CD4-positive, alpha-beta T cell (primary cell): ENCODE results near the gene MT1M. TPM values are rescaled to one million over a fixed set of nuclear protein-coding genes. Genes with fewer than 3 reads are reported as not detected.
A peak's percentile ranks its signal among the peaks of the same experiment; 100 is the strongest.

Experiments used
- ATAC-seq: fragments of 200-7000 bp; cut with Tn5 transposase; one replicate; pipeline ENCODE4 v1.10.0; 2022; ENCODE audit warnings: mild to moderate bottlenecking; ENCODE audit not compliant: poor library complexity
- CTCF ChIA-PET: fragments of 350-600 bp; sonication (Branson Sonifier 250); formaldehyde crosslinking; loops from one replicate; lab custom pipeline; 2021; ENCODE audit warnings: antibody characterized with exemption, inconsistent platforms; lab: Charles Lee
- POLR2A ChIA-PET: fragments of 350-600 bp; sonication (Branson Sonifier 250); formaldehyde crosslinking; loops from one replicate; lab custom pipeline; 2021; ENCODE audit warnings: antibody characterized with exemption, inconsistent platforms; lab: Charles Lee
- DNase-seq, 14 experiments: peaks; one replicate each; pipeline ENCODE4 v3.0.0-alpha.2; 2013 to 2020; ENCODE audit warnings: mixed read lengths in 2 of 14
- H3K27ac ChIP-seq, 2 donors: one replicate each; pipeline versions ENCODE4 v1.5.1 to v1.7.0; 2013; ENCODE audit warnings: low read length in 2 of 2, low read depth in 1 of 2, mild to moderate bottlenecking in 1 of 2
- H3K27me3 ChIP-seq, 2 experiments: 1 replicate in 1 of 2; 2 replicates in 1 of 2; pipeline versions ENCODE4 v1.6.1 to v1.7.0; 2013; ENCODE audit warnings: low read length in 2 of 2, control low read depth in 1 of 2, mild to moderate bottlenecking in 1 of 2, moderate library complexity in 1 of 2; ENCODE audit not compliant: insufficient read depth in 2 of 2, control insufficient read depth in 1 of 2
- H3K36me3 ChIP-seq: one replicate; pipeline ENCODE4 v1.6.1; 2013; ENCODE audit warnings: low read length, control low read depth; ENCODE audit not compliant: insufficient read depth
- H3K4me1 ChIP-seq: one replicate; pipeline ENCODE4 v1.6.1; 2013; ENCODE audit warnings: low read length, control low read depth; ENCODE audit not compliant: insufficient read depth
- H3K4me3 ChIP-seq: one replicate; pipeline ENCODE4 v1.5.1; 2013; ENCODE audit warnings: mild to moderate bottlenecking, low read length, moderate library complexity
- H3K9me3 ChIP-seq, 2 experiments: 1 replicate in 1 of 2; 2 replicates in 1 of 2; pipeline versions ENCODE4 v1.6.1 to v1.7.0; 2013; ENCODE audit warnings: low read length in 2 of 2, mild to moderate bottlenecking in 2 of 2, control low read depth in 1 of 2, moderate library complexity in 1 of 2; ENCODE audit not compliant: control insufficient read depth in 1 of 2, insufficient read depth in 1 of 2
- H3K27ac Mint-ChIP-seq: one replicate; pipeline ENCODE4 v1.8.0; 2020; ENCODE audit warnings: mixed read lengths
- H3K27me3 Mint-ChIP-seq: one replicate; pipeline ENCODE4 v1.8.0; 2021; ENCODE audit warnings: mixed read lengths
- H3K36me3 Mint-ChIP-seq: one replicate; pipeline ENCODE4 v1.8.0; 2021; ENCODE audit warnings: low read depth, mixed read lengths
- H3K4me1 Mint-ChIP-seq: one replicate; pipeline ENCODE4 v1.8.0; 2021; ENCODE audit warnings: low read depth, mixed read lengths
- H3K4me3 Mint-ChIP-seq: one replicate; pipeline ENCODE4 v1.8.0; 2020; ENCODE audit warnings: mild to moderate bottlenecking, mixed read lengths
- H3K9me3 Mint-ChIP-seq: one replicate; pipeline ENCODE4 v1.8.0; 2020; ENCODE audit warnings: mixed read lengths
- intact Hi-C, 2 experiments: fragments of 100-400 bp; cut with DNase I in 1 of 2; cut with micrococcal nuclease in 1 of 2; formaldehyde crosslinking; loops; one replicate each; pipeline versions ENCODE4 v1.15.1 to v1.9.0; 2023 to 2025; cut with DNase I, micrococcal nuclease
- total RNA-seq, 174 experiments: library from RNA in 2 of 174; stranded (reverse) in 2 of 174; gene quantifications; one replicate each; pipeline ENCODE4 v1.2.3 and lab custom pipeline; 2021 to 2026
- TF ChIP-seq, protein P1 (sequence below): fragments of 200-600 bp; IDR thresholded peaks from one replicate; pipeline ENCODE4 v1.8.0; 2022; ENCODE audit warnings: antibody characterized with exemption, mild to moderate bottlenecking

MT1M gene
- total RNA-seq, 2 experiments from 2014 or later = not detected

DNA sequence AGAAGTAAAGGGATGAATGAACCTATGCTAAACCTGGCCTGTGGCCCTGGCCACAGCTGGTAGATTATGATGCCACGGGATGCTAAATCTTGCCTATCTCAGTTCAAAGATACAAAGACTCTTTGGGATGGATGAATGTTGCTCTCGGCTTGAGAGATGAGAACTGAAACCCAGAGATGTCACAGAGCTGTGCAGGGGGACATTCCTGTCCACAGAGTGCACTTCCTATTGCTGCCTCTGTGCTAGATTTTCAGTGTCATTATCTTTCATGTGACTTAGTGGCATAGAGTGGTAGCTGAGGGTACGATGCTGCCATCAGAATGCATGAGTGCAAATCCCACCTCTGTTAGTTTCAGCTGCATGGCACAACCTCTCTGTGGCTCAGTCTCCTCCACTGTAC is 2.3 kb upstream of the MT1M start:
- H3K27me3 ChIP-seq = peaks cover 38 to 52% of the 10 kb centered on the region in 2 experiments
- H3K4me3 ChIP-seq = no peak overlapping the region
- ChIA-PET POLR2A (interaction anchor here (0.9 kb wide), 1 partner anchor 53 kb away, joined by 3 read pairs; the partner anchor contains the start of gene MT1X), CTCF (interaction anchor here (1.0 kb wide), 1 partner anchor 13 kb away, joined by 4 read pairs; no protein-coding TSS in a partner anchor)
- no peak overlapping the region for H3K4me3 Mint-ChIP-seq
- TF ChIP-seq, protein P1, sequence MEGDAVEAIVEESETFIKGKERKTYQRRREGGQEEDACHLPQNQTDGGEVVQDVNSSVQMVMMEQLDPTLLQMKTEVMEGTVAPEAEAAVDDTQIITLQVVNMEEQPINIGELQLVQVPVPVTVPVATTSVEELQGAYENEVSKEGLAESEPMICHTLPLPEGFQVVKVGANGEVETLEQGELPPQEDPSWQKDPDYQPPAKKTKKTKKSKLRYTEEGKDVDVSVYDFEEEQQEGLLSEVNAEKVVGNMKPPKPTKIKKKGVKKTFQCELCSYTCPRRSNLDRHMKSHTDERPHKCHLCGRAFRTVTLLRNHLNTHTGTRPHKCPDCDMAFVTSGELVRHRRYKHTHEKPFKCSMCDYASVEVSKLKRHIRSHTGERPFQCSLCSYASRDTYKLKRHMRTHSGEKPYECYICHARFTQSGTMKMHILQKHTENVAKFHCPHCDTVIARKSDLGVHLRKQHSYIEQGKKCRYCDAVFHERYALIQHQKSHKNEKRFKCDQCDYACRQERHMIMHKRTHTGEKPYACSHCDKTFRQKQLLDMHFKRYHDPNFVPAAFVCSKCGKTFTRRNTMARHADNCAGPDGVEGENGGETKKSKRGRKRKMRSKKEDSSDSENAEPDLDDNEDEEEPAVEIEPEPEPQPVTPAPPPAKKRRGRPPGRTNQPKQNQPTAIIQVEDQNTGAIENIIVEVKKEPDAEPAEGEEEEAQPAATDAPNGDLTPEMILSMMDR = no peak
- H3K4me1 ChIP-seq = peaks cover 39% of the 10 kb centered on the region
- intact Hi-C loops = no loop called here
- ATAC-seq (no peak), DNase-seq (no peak)
- H3K9me3 Mint-ChIP-seq = no peaks in the 10 kb centered on the region
- H3K27ac ChIP-seq = no peak overlapping the region
- peaks cover 86% of the 10 kb centered on the region for H3K27me3 Mint-ChIP-seq
- no peaks in the 10 kb centered on the region for H3K36me3 Mint-ChIP-seq
- peaks cover 0 to 10% of the 10 kb centered on the region in 2 experiments for H3K9me3 ChIP-seq
- peaks cover 35% of the 10 kb centered on the region for H3K4me1 Mint-ChIP-seq
- no peaks in the 10 kb centered on the region for H3K36me3 ChIP-seq
- no peak overlapping the region for H3K27ac Mint-ChIP-seq

DNA sequence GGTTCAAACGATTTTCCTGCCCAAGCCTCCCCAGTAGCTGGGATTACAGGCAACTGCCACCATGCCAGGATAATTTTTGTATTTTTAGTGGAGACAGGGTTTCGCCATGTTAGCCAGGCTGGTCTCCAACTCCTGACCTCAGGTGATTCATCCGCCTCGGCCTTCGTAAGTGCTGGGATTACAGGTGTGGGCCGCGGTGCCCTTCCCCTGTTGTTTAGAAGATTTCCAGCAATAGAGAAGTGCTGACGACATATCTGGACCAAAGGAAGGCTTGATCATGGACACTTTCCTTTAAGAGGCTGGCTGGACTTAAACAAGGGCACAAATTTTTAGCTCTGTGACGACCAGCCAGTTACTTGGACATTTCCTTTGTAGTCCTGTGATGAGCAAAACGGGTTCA is 1.3 kb upstream of the MT1M start:
- intact Hi-C loops = no loop called here
- TF ChIP-seq, protein P1 = no peak
- Mint-ChIP-seq H3K36me3 (no peaks in the 10 kb centered on the region), H3K9me3 (no peaks in the 10 kb centered on the region), H3K27ac (no peak overlapping the region), H3K4me3 (no peak overlapping the region), H3K4me1 (peaks cover 34% of the 10 kb centered on the region), H3K27me3 (peaks cover 86% of the 10 kb centered on the region)
- DNase-seq (no peak), ATAC-seq (no peak)
- H3K4me3 ChIP-seq = no peak overlapping the region
- H3K27me3 ChIP-seq = peaks cover 44 to 62% of the 10 kb centered on the region in 2 experiments
- ChIA-PET POLR2A (no interaction called here), CTCF (interaction anchor here (1.0 kb wide), 1 partner anchor 12 kb away, joined by 4 read pairs; no protein-coding TSS in a partner anchor)
- no peak overlapping the region for H3K27ac ChIP-seq
- peaks cover 0 to 13% of the 10 kb centered on the region in 2 experiments for H3K9me3 ChIP-seq
- no peaks in the 10 kb centered on the region for H3K36me3 ChIP-seq
- peaks cover 40% of the 10 kb centered on the region for H3K4me1 ChIP-seq

DNA sequence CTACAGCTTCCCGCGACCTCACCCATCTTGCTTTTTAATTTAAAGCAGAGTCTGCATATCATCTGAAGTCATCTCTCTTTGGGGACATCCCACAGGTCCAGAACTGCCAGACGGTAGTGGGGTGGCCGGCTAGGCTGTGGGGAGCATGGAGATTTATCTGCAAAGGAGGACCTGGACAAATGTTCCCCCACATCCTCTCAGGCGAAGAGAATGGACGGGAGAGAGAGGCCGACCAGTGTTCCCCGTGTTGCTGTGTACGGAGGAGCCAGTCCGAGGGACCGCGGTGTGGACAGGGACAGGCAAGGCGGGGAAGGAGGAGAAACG is 665 bp upstream of the MT1M start:
- CTCF ChIA-PET = no interaction called here
- H3K4me3 Mint-ChIP-seq = peak overlapping the region; percentile 62
- TF ChIP-seq, protein P1 = no peak
- intact Hi-C loops = no loop called here
- peaks cover 39% of the 10 kb centered on the region for H3K4me1 Mint-ChIP-seq
- peaks cover 87% of the 10 kb centered on the region for H3K27me3 Mint-ChIP-seq
- DNase-seq (no peak), ATAC-seq (no peak)
- H3K27ac Mint-ChIP-seq = no peak overlapping the region
- Histone ChIP-seq H3K4me1 (peaks cover 40% of the 10 kb centered on the region), H3K27ac (no peak overlapping the region), H3K27me3 (peaks cover 50 to 66% of the 10 kb centered on the region in 2 experiments), H3K4me3 (peak overlapping the region; percentile 36), H3K36me3 (no peaks in the 10 kb centered on the region), H3K9me3 (peaks cover 0 to 13% of the 10 kb centered on the region in 2 experiments)
- no peaks in the 10 kb centered on the region for H3K36me3 Mint-ChIP-seq
- no peaks in the 10 kb centered on the region for H3K9me3 Mint-ChIP-seq
- POLR2A ChIA-PET = no interaction called here
